HG02870 (cell line): ENCODE results near the gene CBFA2T3.
"Not testable (repeated sequence)": the region's sequence is repeated elsewhere in the genome, so short reads cannot be mapped to it uniquely, and the experiment has no call there.

Experiments
- ATAC-seq: cut with Tn5 transposase; IDR thresholded peaks from one replicate; pipeline ENCODE4 v1.9.1; 2021; ENCODE audit warnings: mild to moderate bottlenecking, moderate library complexity; ENCODE audit not compliant: unreplicated experiment

Gene CBFA2T3

GRCh38 chr16:89013111-89013510 lies 36.1 kb upstream of the CBFA2T3 start:
- ATAC-seq, result no peak

- no peak for ATAC-seq
These were observed 35.6 kb upstream of the CBFA2T3 start for GRCh38 chr16:89012622-89012995.

- ATAC-seq, result no peak
These were observed 35.1 kb upstream of the CBFA2T3 start for GRCh38 chr16:89011909-89012621.

- no peak for ATAC-seq
These were observed 33.4 kb upstream of the CBFA2T3 start for GRCh38 chr16:89010210-89010925.

GRCh38 chr16:89009343-89010209 lies 32.6 kb upstream of the CBFA2T3 start:
- no peak for ATAC-seq

- ATAC-seq, result not testable (repeated sequence)
These were observed 31.8 kb upstream of the CBFA2T3 start for GRCh38 chr16:89008796-89009195.

GRCh38 chr16:89007371-89008249 lies 30.6 kb upstream of the CBFA2T3 start:
- no peak for ATAC-seq

- ATAC-seq, result no peak
These were observed 29.2 kb upstream of the CBFA2T3 start for GRCh38 chr16:89006036-89006752.

- ATAC-seq, result no peak
These were observed 28.4 kb upstream of the CBFA2T3 start for GRCh38 chr16:89005201-89006035.

GRCh38 chr16:89004209-89004831 lies 27.3 kb upstream of the CBFA2T3 start:
- no peak for ATAC-seq

GRCh38 chr16:89003831-89004208 lies 26.8 kb upstream of the CBFA2T3 start:
- no peak for ATAC-seq

GRCh38 chr16:89002851-89003830 lies 26.1 kb upstream of the CBFA2T3 start:
- ATAC-seq, result no peak

GRCh38 chr16:89002081-89002480 lies 25.1 kb upstream of the CBFA2T3 start:
- not testable (repeated sequence) for ATAC-seq

- ATAC-seq, result no peak
These were observed 24.4 kb upstream of the CBFA2T3 start for GRCh38 chr16:89001117-89002027.

- no peak for ATAC-seq
These were observed 23.4 kb upstream of the CBFA2T3 start for GRCh38 chr16:89000207-89000959.
